Activated CD8-positive, alpha-beta memory T cell treated with anti-CD3 and anti-CD28 coated beads, Interleukin-2, amount 50 U/mL, for 1 hour (primary cell): ENCODE measurements around the gene CRB2.

Experiments
- DNase-seq: peaks from one replicate; pipeline ENCODE4 v3.0.0-alpha.2; 2020; ENCODE audit errors: extremely low read depth

Gene CRB2

GRCh38 chr9:123347289-123348060 lies 8.5 kb upstream of the CRB2 start:
- no peak for DNase-seq

- DNase-seq, result no peak
Measured at GRCh38 chr9:123348317-123348992, 7.5 kb upstream of the CRB2 start.

- no peak for DNase-seq
Measured at GRCh38 chr9:123349033-123349432, 7.0 kb upstream of the CRB2 start.

- no peak for DNase-seq
Measured at GRCh38 chr9:123349691-123350480, 6.1 kb upstream of the CRB2 start.

GRCh38 chr9:123350590-123351310 lies 5.2 kb upstream of the CRB2 start:
- no peak for DNase-seq

- no peak for DNase-seq
Measured at GRCh38 chr9:123353041-123353440, 3.0 kb upstream of the CRB2 start.

- DNase-seq, result no peak
Measured at GRCh38 chr9:123353984-123354591, 1.9 kb upstream of the CRB2 start.

- DNase-seq, result no peak
Measured at GRCh38 chr9:123354806-123355508, 1.0 kb upstream of the CRB2 start.

GRCh38 chr9:123356851-123357742 lies 1.1 kb downstream of the CRB2 start:
- DNase-seq, result no peak

- DNase-seq, result no peak
Measured at GRCh38 chr9:123357743-123358059, 1.7 kb downstream of the CRB2 start.

- DNase-seq, result no peak
Measured at GRCh38 chr9:123358181-123358905, 2.3 kb downstream of the CRB2 start.

GRCh38 chr9:123359106-123359505 lies 3.1 kb downstream of the CRB2 start:
- no peak for DNase-seq

GRCh38 chr9:123359546-123359945 lies 3.5 kb downstream of the CRB2 start:
- no peak for DNase-seq

- no peak for DNase-seq
Measured at GRCh38 chr9:123360161-123361085, 4.4 kb downstream of the CRB2 start.

GRCh38 chr9:123361086-123361730 lies 5.2 kb downstream of the CRB2 start:
- DNase-seq, result no peak

- DNase-seq, result no peak
Measured at GRCh38 chr9:123361731-123362510, 5.9 kb downstream of the CRB2 start.

- no peak for DNase-seq
Measured at GRCh38 chr9:123362856-123363255, 6.9 kb downstream of the CRB2 start.
